H1 (cell line): ENCODE results near the gene EFCAB8. TPM values are rescaled to one million over a fixed set of nuclear protein-coding genes. Genes with fewer than 3 reads are reported as not detected.

Experiments used
- CTCF ChIA-PET: fragments of 300-600 bp; sonication (Branson Sonifier 250); formaldehyde crosslinking; loops from one replicate; lab custom pipeline; 2021; ENCODE audit not compliant: partially characterized antibody; lab: Charles Lee
- POLR2A ChIA-PET: fragments of 300-600 bp; sonication (Branson Sonifier 250); formaldehyde crosslinking; loops from one replicate; lab custom pipeline; 2021; ENCODE audit warnings: inconsistent platforms; ENCODE audit not compliant: partially characterized antibody; lab: Charles Lee
- DNase-seq, 2 experiments: peaks; one replicate each; pipeline versions ENCODE4 v3.0.0 to v3.0.0-alpha.2; 2010 to 2022; ENCODE audit warnings: low spot score in 2 of 2, low read depth in 1 of 2, mixed read lengths in 1 of 2
- FAIRE-seq: peaks from 2 replicates; lab custom pipeline; 2011; peaks lifted over from hg19 to GRCh38; lab: Jason Lieb, UNC
- H2AFZ ChIP-seq: 2 replicates; pipeline ENCODE4 v1.8.1; 2012; ENCODE audit warnings: low read length, inconsistent platforms
- H2AK5ac ChIP-seq: 2 replicates; pipeline ENCODE4 v1.6.1; 2013; ENCODE audit warnings: low read depth, low read length
- H2BK120ac ChIP-seq: replicated peaks from 2 replicates; pipeline ENCODE3; 2013; ENCODE audit warnings: low read depth, low read length, inconsistent platforms
- H2BK12ac ChIP-seq: 2 replicates; pipeline ENCODE4 v1.6.1; 2013; ENCODE audit warnings: low read depth, low read length
- H2BK15ac ChIP-seq: 2 replicates; pipeline ENCODE4 v1.6.1; 2013; ENCODE audit warnings: low read length
- H2BK20ac ChIP-seq: 2 replicates; pipeline ENCODE4 v1.6.1; 2013; ENCODE audit warnings: low read length
- H2BK5ac ChIP-seq: 2 replicates; pipeline ENCODE4 v1.6.1; 2013; ENCODE audit warnings: low read depth, low read length
- H3K14ac ChIP-seq: 2 replicates; pipeline ENCODE4 v1.6.1; 2013; ENCODE audit warnings: inconsistent platforms; ENCODE audit not compliant: insufficient read length
- H3K18ac ChIP-seq: 2 replicates; pipeline ENCODE4 v1.6.1; 2013; ENCODE audit warnings: low read length; ENCODE audit errors: extremely low read depth
- H3K23ac ChIP-seq: 2 replicates; pipeline ENCODE4 v1.6.1; 2013; ENCODE audit warnings: inconsistent platforms; ENCODE audit not compliant: insufficient read length
- H3K23me2 ChIP-seq: 2 replicates; pipeline ENCODE4 v1.6.1; 2013; ENCODE audit warnings: low read depth, low read length
- H3K27ac ChIP-seq: 2 replicates; pipeline ENCODE4 v1.6.1; 2011; ENCODE audit warnings: low read depth, low read length, inconsistent platforms
- H3K27me3 ChIP-seq, 4 experiments: replicated peaks in 1 of 4; 1 replicate in 1 of 4; 2 replicates in 3 of 4; pipeline versions ENCODE4 v1.6.1 to v1.8.1; 2011 to 2013; ENCODE audit warnings: low read length in 3 of 4, mild to moderate bottlenecking in 3 of 4, inconsistent platforms in 2 of 4, mixed read lengths in 2 of 4, moderate library complexity in 1 of 4; ENCODE audit not compliant: control insufficient read depth in 3 of 4, insufficient read depth in 3 of 4; ENCODE audit errors: extremely low read depth in 1 of 4
- H3K36me3 ChIP-seq, 4 experiments: 2 replicates each; pipeline versions ENCODE4 v1.6.1 to v1.8.1; 2011 to 2013; ENCODE audit warnings: mild to moderate bottlenecking in 4 of 4, low read length in 3 of 4, moderate library complexity in 2 of 4, control low read depth in 1 of 4, inconsistent platforms in 1 of 4; ENCODE audit not compliant: insufficient read depth in 4 of 4, control insufficient read depth in 2 of 4
- H3K4ac ChIP-seq: replicated peaks from 2 replicates; pipeline ENCODE3; 2013; ENCODE audit warnings: low read length, low read depth, mixed read lengths, inconsistent platforms; ENCODE audit not compliant: insufficient read length
- H3K4me1 ChIP-seq, 4 experiments: replicated peaks in 1 of 4; 1 replicate in 1 of 4; 2 replicates in 3 of 4; pipeline versions ENCODE4 v1.6.1 to v1.8.1; 2011 to 2013; ENCODE audit warnings: low read length in 3 of 4, inconsistent platforms in 2 of 4, mixed read lengths in 1 of 4; ENCODE audit not compliant: insufficient read depth in 4 of 4, control insufficient read depth in 3 of 4
- H3K4me2 ChIP-seq, 2 experiments: 2 replicates each; pipeline versions ENCODE4 v1.6.1 to v1.8.1; 2011 to 2013; ENCODE audit warnings: low read depth in 2 of 2, low read length in 2 of 2, control low read depth in 1 of 2, inconsistent platforms in 1 of 2, mild to moderate bottlenecking in 1 of 2; ENCODE audit not compliant: insufficient read depth in 1 of 2
- H3K4me3 ChIP-seq, 4 experiments: fragments of 200-600, 300-600 bp in 1 of 4; sonication (generic), shearing (Covaris generic), sonication (Bioruptor Twin) in 1 of 4; 2 replicates each; pipeline versions ENCODE4 v1.5.1 to v1.8.1; 2011 to 2016; ENCODE audit warnings: low read length in 4 of 4, low read depth in 3 of 4, control low read depth in 2 of 4, inconsistent platforms in 2 of 4, mild to moderate bottlenecking in 2 of 4, mixed read lengths in 1 of 4, moderate library complexity in 1 of 4; ENCODE audit not compliant: insufficient read depth in 2 of 4; ENCODE audit errors: extremely low read depth in 1 of 4
- H3K56ac ChIP-seq: replicated peaks from 2 replicates; pipeline ENCODE3; 2013; ENCODE audit warnings: low read depth, mild to moderate bottlenecking, mixed read lengths, low read length, inconsistent platforms; ENCODE audit not compliant: insufficient read length
- H3K79me1 ChIP-seq: 2 replicates; pipeline ENCODE4 v1.6.1; 2013; ENCODE audit warnings: low read depth, low read length, control low read depth
- H3K79me2 ChIP-seq, 2 experiments: 2 replicates each; pipeline versions ENCODE4 v1.6.1 to v1.8.1; 2012 to 2013; ENCODE audit warnings: low read length in 2 of 2, mild to moderate bottlenecking in 2 of 2, inconsistent platforms in 1 of 2; ENCODE audit not compliant: insufficient read depth in 2 of 2, control insufficient read depth in 1 of 2
- H3K9ac ChIP-seq, 4 experiments: replicated peaks in 1 of 4; 1 replicate in 1 of 4; 2 replicates in 3 of 4; pipeline versions ENCODE4 v1.6.1 to v1.8.1; 2011 to 2013; ENCODE audit warnings: low read depth in 3 of 4, low read length in 3 of 4, control low read depth in 2 of 4, mild to moderate bottlenecking in 2 of 4, moderate library complexity in 2 of 4, inconsistent platforms in 1 of 4; ENCODE audit errors: extremely low read depth in 1 of 4
- H3K9me3 ChIP-seq, 2 experiments: 2 replicates each; pipeline versions ENCODE4 v1.6.1 to v1.8.1; 2012 to 2013; ENCODE audit warnings: mild to moderate bottlenecking in 2 of 2, moderate library complexity in 2 of 2, control low read depth in 1 of 2, inconsistent platforms in 1 of 2, low read depth in 1 of 2, low read length in 1 of 2, mixed read lengths in 1 of 2; ENCODE audit not compliant: insufficient read depth in 2 of 2
- H4K20me1 ChIP-seq, 2 experiments: replicated peaks in 1 of 2; 2 replicates each; pipeline versions ENCODE3 to v1.8.1; 2011 to 2013; ENCODE audit warnings: inconsistent platforms in 2 of 2, low read length in 2 of 2, mild to moderate bottlenecking in 1 of 2; ENCODE audit not compliant: insufficient read depth in 2 of 2, control insufficient read depth in 1 of 2
- H4K5ac ChIP-seq: 2 replicates; pipeline ENCODE4 v1.6.1; 2013; ENCODE audit warnings: low read length, low read depth, mixed read lengths, inconsistent platforms; ENCODE audit not compliant: insufficient read length
- H4K8ac ChIP-seq: 2 replicates; pipeline ENCODE4 v1.8.0; 2013; ENCODE audit warnings: mild to moderate bottlenecking, moderate library complexity, low read length, inconsistent platforms; ENCODE audit not compliant: insufficient read depth; ENCODE audit errors: extremely low read depth
- H4K91ac ChIP-seq: replicated peaks from 2 replicates; pipeline ENCODE3; 2013; ENCODE audit warnings: low read length, mixed read lengths, inconsistent platforms; ENCODE audit not compliant: insufficient read length
- ASH2L ChIP-seq: fragments of 200-600, 300-600 bp; sonication (generic); IDR thresholded peaks from one replicate; pipeline ENCODE4 v1.7.1; 2017; ENCODE audit warnings: low read length
- CBX5 ChIP-seq: fragments of 300-800, 300-1000 bp; sonication (generic); IDR thresholded peaks from 2 replicates; pipeline ENCODE4 v1.7.1; 2016; ENCODE audit warnings: antibody characterized with exemption, low read length, low read depth
- CEBPB ChIP-seq: IDR thresholded peaks from 2 replicates; pipeline ENCODE4 v1.6.1; 2012; ENCODE audit warnings: low read depth, low read length
- E2F6 ChIP-seq: IDR thresholded peaks from 2 replicates; pipeline ENCODE4 v1.6.1; 2012; ENCODE audit warnings: inconsistent platforms
- KDM5A ChIP-seq: fragments of 200-600 bp; IDR thresholded peaks from 2 replicates; pipeline ENCODE4 v1.7.1; 2012; ENCODE audit warnings: mild to moderate bottlenecking, low read length, inconsistent platforms, mixed read lengths
- WGBS, 2 experiments: shearing (Covaris generic) in 1 of 2; methylation state at CpG; one replicate each; pipeline versions ENCODE4 v1.1.6 to v1.1.7; 2013 to 2015; ENCODE audit warnings: low lambda C conversion rate in 2 of 2, mixed read lengths in 2 of 2, inconsistent platforms in 1 of 2, low coverage in 1 of 2, missing lambda C conversion rate in 1 of 2; ENCODE audit not compliant: insufficient replicate concordance in 2 of 2, insufficient coverage in 1 of 2, insufficient read length in 1 of 2; ENCODE audit errors: extremely low coverage in 1 of 2, missing lambda C conversion rate in 1 of 2; 5-methylcytosine and 5-hydroxymethylcytosine counted together
- polyA plus RNA-seq, 7 experiments: library from polyadenylated mRNA; depleted of rRNA in 3 of 7; stranded (reverse) in 5 of 7; unstranded in 2 of 7; fragments of >200 nt in 5 of 7; fragments of 200-250 nt in 2 of 7; gene quantifications; 1 replicate in 5 of 7; 2 replicates in 1 of 7; 4 replicates in 1 of 7; pipeline versions ENCODE4 v1.2.1 to v1.2.3, GENCODE V29; 2011 to 2013; ENCODE audit warnings: missing spikeins in 2 of 7, mixed read lengths in 2 of 7
- total RNA-seq: library from RNA; stranded (reverse); fragmentation: NEBNext Ultra II Directional; extraction: Animal tissue kit (Norgen Biotek cat#: 25700); gene quantifications from 2 replicates; pipeline ENCODE4 v1.2.1, GENCODE V29; 2021

Gene EFCAB8
- total and polyA plus RNA-seq, 2 of the 8 experiments (the other 6 are each of a cell fraction or from before 2014, with no cell fraction given), result 0.06 to 0.20 TPM

- no peak overlapping the region for H2BK15ac ChIP-seq
- DNase-seq, result no peak
- H3K23ac ChIP-seq, result no peak overlapping the region
- peaks cover 10 to 59% (median 35%) of the 10 kb centered on the region in 4 experiments for H3K36me3 ChIP-seq
- no peak overlapping the region for H4K91ac ChIP-seq
- CTCF ChIA-PET, result no interaction called here
- no peaks in the 10 kb centered on the region for H3K4me1 ChIP-seq
- H3K23me2 ChIP-seq, result no peaks in the 10 kb centered on the region
- H4K5ac ChIP-seq, result no peak overlapping the region
- H3K9ac ChIP-seq, result no peak overlapping the region
- POLR2A ChIA-PET, result interaction anchor here (0.5 kb wide), 1 partner anchor 69 kb away, joined by 3 read pairs; the partner anchor contains the start of gene DNMT3B
- no peak overlapping the region for H3K14ac ChIP-seq
- H3K4me3 ChIP-seq, result no peak overlapping the region
- WGBS, 2 experiments, result 94% methylated on average over 5 of the region's 5 CpGs; no CpG with 5 or more reads in 1 of the 2 experiments
- no peak overlapping the region for H2BK12ac ChIP-seq
- H4K8ac ChIP-seq, result no peak overlapping the region
- no peak overlapping the region for H2AFZ ChIP-seq
- no peak overlapping the region for H2BK20ac ChIP-seq
- no peak overlapping the region for H2BK5ac ChIP-seq
- H3K79me1 ChIP-seq, result peaks cover 9% of the 10 kb centered on the region; the same call in 1 of the 2 replicates
- peaks cover 5 to 14% of the 10 kb centered on the region in 2 experiments for H4K20me1 ChIP-seq
- peaks cover 0 to 2% of the 10 kb centered on the region in 2 experiments; a peak in 1 of 4 replicates for H3K9me3 ChIP-seq
- TF ChIP-seq KDM5A, result no peak
- TF ChIP-seq CEBPB, result no peak
- TF ChIP-seq E2F6, result no peak
- no peak for TF ChIP-seq CBX5
- no peak for TF ChIP-seq ASH2L
- H2BK120ac ChIP-seq, result no peak overlapping the region
- no peak overlapping the region for H2AK5ac ChIP-seq
- peaks cover 4 to 63% of the 10 kb centered on the region in 2 experiments for H3K79me2 ChIP-seq
- no peaks in the 10 kb centered on the region for H3K27me3 ChIP-seq
- H3K27ac ChIP-seq, result no peak overlapping the region
- FAIRE-seq, result no peak
- H3K4me2 ChIP-seq, result no peak overlapping the region
- no peak overlapping the region for H3K18ac ChIP-seq
- H3K56ac ChIP-seq, result no peak overlapping the region
- no peak overlapping the region for H3K4ac ChIP-seq
Measured at GRCh38 chr20:32831982-32832381, 26.7 kb upstream of the EFCAB8 start.
